ENCODE results near the gene GPI. TPM values are rescaled to one million over a fixed set of nuclear protein-coding genes. Genes with fewer than 3 reads are reported as not detected.
"Not testable (repeated sequence)": the region's sequence is repeated elsewhere in the genome, so short reads cannot be mapped to it uniquely, and the experiment has no call there.

Gene GPI
- total RNA-seq, 2 experiments from 2014 or later, result 542 to 553 TPM

DNA sequence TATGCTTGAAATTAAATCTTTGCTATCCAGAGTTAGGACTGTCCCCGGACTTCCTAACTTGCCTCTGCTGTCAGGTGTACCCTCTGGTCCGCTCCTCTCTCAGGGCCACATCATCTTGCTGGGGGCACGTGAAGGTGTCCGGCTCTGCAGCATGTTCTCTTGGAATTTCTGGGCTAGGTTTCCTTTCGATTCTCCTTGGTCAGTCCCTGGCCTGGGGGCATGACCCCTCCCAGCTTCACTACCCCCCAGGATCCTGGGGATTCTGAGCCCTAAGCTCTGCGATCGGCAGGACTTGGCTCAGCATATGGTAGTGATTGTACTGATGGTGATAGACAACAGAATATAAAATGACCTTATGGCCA lies 5.1 kb upstream of the GPI start:
- H3K4me3 Mint-ChIP-seq, result peak overlapping the region; percentile 80
- CTCF ChIA-PET, result interaction anchor here (0.6 kb wide), 1 partner anchor 25 kb away, joined by 6 read pairs; no protein-coding TSS in a partner anchor
- peak overlapping the region; percentile 93 for H3K27ac Mint-ChIP-seq
- no peaks in the 10 kb centered on the region for H3K36me3 Mint-ChIP-seq (ENCODE audit: low read depth)
- no peak for DNase-seq
- peaks cover 40% of the 10 kb centered on the region for H3K4me1 Mint-ChIP-seq (ENCODE audit: low read depth)
- H3K9me3 Mint-ChIP-seq, result no peaks in the 10 kb centered on the region
- intact Hi-C loops (cut with micrococcal nuclease), result loop anchor here (1.0 to 2.0 kb wide), 5 partner anchors 10 to 641 kb away; no protein-coding TSS in a partner anchor
- no peaks in the 10 kb centered on the region for H3K27me3 Mint-ChIP-seq (ENCODE audit: low read depth)

DNA sequence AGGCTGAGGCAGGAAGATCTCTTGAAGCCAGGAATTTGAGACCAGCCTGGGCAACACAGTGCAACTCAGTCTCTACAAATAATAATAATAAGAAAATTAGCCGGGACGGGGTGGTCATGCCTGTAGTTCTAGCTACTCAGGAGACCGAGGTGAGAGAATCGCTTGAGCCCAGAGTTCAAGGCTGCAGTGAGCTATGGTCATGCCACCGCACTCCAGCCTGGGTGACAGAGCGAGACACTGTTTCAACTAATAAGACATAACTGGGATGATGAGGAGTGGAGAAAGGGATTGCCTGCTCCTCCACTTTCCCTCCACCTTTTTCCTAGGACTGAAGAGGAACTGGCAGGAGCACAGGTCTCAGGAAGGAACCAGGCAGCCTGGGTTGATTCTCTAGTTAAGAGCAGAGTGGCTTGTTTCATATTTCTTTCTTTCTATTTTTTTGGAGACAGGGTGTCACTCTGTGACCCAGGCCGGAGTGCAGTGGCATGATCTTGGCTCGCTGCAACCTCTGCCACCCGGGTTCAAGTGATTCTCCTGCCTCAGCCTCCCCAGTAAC lies 4.6 kb upstream of the GPI start:
- intact Hi-C loops (cut with micrococcal nuclease), result no loop called here
- Mint-ChIP-seq H3K4me3 (peak overlapping the region; percentile 80), H3K9me3 (no peaks in the 10 kb centered on the region), H3K4me1 (ENCODE audit: low read depth) (peaks cover 40% of the 10 kb centered on the region), H3K27ac (peak overlapping the region; percentile 93), H3K27me3 (ENCODE audit: low read depth) (no peaks in the 10 kb centered on the region), H3K36me3 (ENCODE audit: low read depth) (peaks cover under 1% of the 10 kb centered on the region)
- DNase-seq, result no peak
- CTCF ChIA-PET, result no interaction called here

DNA sequence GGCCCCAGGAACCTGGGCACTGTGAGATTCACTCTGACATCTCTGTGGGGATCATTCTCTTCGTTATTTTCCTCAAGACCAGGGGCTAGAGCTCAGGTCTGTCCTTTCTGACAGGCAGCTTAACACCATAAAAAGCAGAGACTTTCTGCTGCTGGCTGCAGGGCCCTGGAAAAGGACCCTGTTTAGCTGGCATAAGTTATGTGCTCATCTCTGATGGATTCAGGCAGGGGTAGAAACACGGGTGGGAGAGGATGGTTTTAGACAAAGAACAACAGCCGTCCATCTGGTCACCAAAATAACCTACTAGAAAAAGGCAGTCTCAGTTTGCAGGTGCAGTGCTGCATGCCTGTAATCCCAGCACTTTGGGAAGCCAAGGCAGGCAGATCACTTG lies 2.3 kb upstream of the GPI start:
- DNase-seq, result no peak
- no peaks in the 10 kb centered on the region for H3K9me3 Mint-ChIP-seq
- no peak overlapping the region for H3K27ac Mint-ChIP-seq
- H3K4me1 Mint-ChIP-seq (ENCODE audit: low read depth), result peaks cover 58% of the 10 kb centered on the region
- H3K36me3 Mint-ChIP-seq (ENCODE audit: low read depth), result peaks cover 20% of the 10 kb centered on the region
- intact Hi-C loops (cut with micrococcal nuclease), result no loop called here
- H3K4me3 Mint-ChIP-seq, result no peak overlapping the region
- CTCF ChIA-PET, result interaction anchor here (2.7 kb wide), 1 partner anchor 16 kb away, joined by 10 read pairs; no protein-coding TSS in a partner anchor
- H3K27me3 Mint-ChIP-seq (ENCODE audit: low read depth), result no peaks in the 10 kb centered on the region

DNA sequence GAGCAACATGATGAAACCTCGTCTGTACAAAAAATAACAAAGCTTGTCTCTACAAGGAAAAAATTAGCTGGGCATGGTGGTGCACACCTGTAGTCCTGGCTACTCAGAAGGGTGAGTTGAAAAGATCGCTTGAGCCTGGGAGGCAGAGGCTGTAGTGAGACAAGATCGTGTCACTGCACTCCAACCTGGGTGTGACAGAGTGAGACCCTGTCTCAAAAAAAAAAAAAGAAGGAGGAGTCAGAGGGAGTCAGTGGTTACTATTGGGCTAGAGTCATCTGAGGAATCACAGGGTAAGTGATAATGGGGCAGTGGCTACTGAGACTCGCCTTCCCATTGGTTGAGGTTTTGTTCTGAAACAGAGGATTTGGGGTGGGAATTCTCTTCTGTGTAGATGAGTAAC lies 1.9 kb upstream of the GPI start:
- Mint-ChIP-seq H3K4me1 (ENCODE audit: low read depth) (peaks cover 55% of the 10 kb centered on the region), H3K4me3 (no peak overlapping the region), H3K27ac (no peak overlapping the region)

DNA sequence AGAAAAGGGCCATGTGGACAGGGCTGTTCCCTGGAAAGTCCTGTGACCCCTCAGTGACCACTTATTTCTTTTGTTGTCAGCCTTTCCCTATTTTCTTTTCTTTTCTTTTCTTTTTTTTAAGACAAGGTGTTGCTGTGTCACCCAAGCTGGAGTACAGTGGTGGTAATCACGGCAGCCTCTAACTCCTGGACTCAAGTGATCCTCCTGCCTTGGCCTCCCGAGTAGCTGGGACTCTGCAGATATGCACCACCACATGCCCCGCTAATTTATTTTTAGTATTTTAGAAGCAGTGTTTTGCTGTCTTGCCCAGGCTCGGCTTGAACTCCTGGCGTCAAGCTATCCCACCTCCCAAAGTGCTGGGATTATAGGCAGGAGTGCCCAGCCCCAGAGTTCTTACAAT lies 1.1 kb upstream of the GPI start:
- intact Hi-C loops (cut with micrococcal nuclease), result loop anchor here (2.0 kb wide), 3 partner anchors 41 to 637 kb away; partner anchors contain the start of genes GRAMD1A, PDCD2L and UBA2
- DNase-seq, result no peak
- Mint-ChIP-seq H3K27me3 (ENCODE audit: low read depth) (no peaks in the 10 kb centered on the region), H3K9me3 (no peaks in the 10 kb centered on the region), H3K4me3 (peak overlapping the region; percentile 94), H3K4me1 (ENCODE audit: low read depth) (peaks cover 49% of the 10 kb centered on the region), H3K36me3 (ENCODE audit: low read depth) (peaks cover 23% of the 10 kb centered on the region), H3K27ac (no peak overlapping the region)
- CTCF ChIA-PET, result interaction anchor here (1.0 to 2.7 kb wide), 2 partner anchors 17 to 68 kb away, joined by 3 to 10 read pairs; no protein-coding TSS in a partner anchor

More for the DNA sequence above, 1.9 kb upstream of the GPI start:
- DNase-seq, result no peak
- H3K27me3 Mint-ChIP-seq (ENCODE audit: low read depth), result no peaks in the 10 kb centered on the region
- CTCF ChIA-PET, result interaction anchor here (2.7 kb wide), 1 partner anchor 17 kb away, joined by 10 read pairs; no protein-coding TSS in a partner anchor
- H3K9me3 Mint-ChIP-seq, result no peaks in the 10 kb centered on the region
- H3K36me3 Mint-ChIP-seq (ENCODE audit: low read depth), result peaks cover 20% of the 10 kb centered on the region
- intact Hi-C loops (cut with micrococcal nuclease), result no loop called here

DNA sequence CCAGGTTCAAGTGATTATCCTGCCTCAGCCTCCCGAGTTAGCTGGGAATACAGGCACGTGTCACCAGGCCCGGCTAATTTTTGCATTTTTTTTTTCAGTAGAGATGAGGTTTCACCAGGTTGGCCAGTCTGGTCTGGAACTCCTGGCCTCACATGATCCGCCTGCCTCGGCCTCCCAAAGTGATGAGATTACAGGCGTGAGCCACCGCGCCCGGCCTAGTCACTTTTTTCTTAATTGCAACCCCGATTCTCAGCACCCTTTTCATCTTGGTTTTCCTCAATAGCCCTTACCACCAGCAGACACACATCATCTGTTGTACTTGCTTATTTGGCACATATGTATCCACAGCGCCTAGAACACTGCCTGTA lies 550 bp upstream of the GPI start:
- peak overlapping the region; percentile 46 for H3K27ac Mint-ChIP-seq
- DNase-seq, result no peak
- no peaks in the 10 kb centered on the region for H3K9me3 Mint-ChIP-seq
- peaks cover 48% of the 10 kb centered on the region for H3K4me1 Mint-ChIP-seq (ENCODE audit: low read depth)
- H3K27me3 Mint-ChIP-seq (ENCODE audit: low read depth), result no peaks in the 10 kb centered on the region
- CTCF ChIA-PET, result interaction anchor here (1.0 to 2.7 kb wide), 3 partner anchors 18 to 67 kb away, joined by 3 to 10 read pairs (median 3); no protein-coding TSS in a partner anchor
- intact Hi-C loops (cut with micrococcal nuclease), result loop anchor here (2.0 kb wide), 3 partner anchors 40 to 636 kb away; partner anchors contain the start of genes GRAMD1A, PDCD2L and UBA2
- peaks cover 27% of the 10 kb centered on the region for H3K36me3 Mint-ChIP-seq (ENCODE audit: low read depth)
- H3K4me3 Mint-ChIP-seq, result peak overlapping the region; percentile 94

DNA sequence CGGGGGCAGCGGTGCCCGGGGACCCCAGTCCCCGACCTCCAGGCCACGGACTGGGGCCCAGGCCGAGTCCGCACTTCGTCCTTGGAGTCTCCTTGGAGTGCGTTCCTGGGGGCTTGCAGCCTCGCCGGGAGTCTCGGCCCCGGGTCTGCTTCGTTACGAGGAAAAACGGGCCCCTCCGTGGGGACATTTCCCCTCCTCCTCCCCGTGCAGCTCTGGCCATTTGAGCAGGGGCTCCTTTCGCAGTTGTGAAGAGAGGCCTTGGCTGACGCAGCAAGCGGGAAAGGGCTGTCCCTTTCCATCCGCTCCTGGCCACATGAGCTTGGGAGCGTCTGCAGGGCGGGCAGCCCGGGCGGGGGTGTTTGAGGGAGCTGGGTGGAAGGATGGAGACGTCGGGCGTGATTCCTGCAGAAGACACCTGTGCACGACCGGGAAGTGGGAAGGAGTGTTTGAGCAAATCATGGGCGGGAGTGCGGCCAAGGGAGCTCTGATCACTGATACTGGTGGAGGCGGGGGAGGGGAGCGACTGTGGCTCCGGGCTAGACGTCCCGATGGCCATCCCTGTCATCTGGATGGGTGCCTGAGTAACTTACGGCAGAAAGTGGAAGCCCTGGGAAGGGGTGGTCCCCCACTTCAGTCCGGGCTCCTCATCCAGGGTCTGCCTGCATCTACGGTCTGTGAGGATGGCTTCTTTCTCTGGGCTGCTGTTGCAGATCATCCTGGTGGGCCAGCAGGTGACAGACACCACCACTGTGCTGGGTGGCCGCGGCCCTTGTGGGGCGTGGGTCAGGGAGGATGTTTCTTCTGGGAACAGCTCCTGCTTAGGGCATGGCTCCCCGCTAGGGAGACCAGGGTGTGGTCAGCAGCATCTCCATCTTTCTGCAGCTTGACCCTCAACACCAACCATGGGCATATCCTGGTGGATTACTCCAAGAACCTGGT lies 736 bp downstream of the GPI start:
- Mint-ChIP-seq H3K36me3 (ENCODE audit: low read depth) (peaks cover 39% of the 10 kb centered on the region), H3K27me3 (ENCODE audit: low read depth) (no peaks in the 10 kb centered on the region), H3K27ac (peak overlapping the region; percentile 74), H3K9me3 (no peaks in the 10 kb centered on the region), H3K4me1 (ENCODE audit: low read depth) (peaks cover 43% of the 10 kb centered on the region), H3K4me3 (peak overlapping the region; percentile 94)
- CTCF ChIA-PET, result interaction anchor here (0.8 to 0.9 kb wide), 2 partner anchors 9 to 11 kb away, joined by 3 read pairs; no protein-coding TSS in a partner anchor
- peak; percentile 39 for DNase-seq
- intact Hi-C loops (cut with micrococcal nuclease), result loop anchor here (2.0 kb wide), 3 partner anchors 39 to 635 kb away; partner anchors contain the start of genes GRAMD1A, PDCD2L and UBA2

DNA sequence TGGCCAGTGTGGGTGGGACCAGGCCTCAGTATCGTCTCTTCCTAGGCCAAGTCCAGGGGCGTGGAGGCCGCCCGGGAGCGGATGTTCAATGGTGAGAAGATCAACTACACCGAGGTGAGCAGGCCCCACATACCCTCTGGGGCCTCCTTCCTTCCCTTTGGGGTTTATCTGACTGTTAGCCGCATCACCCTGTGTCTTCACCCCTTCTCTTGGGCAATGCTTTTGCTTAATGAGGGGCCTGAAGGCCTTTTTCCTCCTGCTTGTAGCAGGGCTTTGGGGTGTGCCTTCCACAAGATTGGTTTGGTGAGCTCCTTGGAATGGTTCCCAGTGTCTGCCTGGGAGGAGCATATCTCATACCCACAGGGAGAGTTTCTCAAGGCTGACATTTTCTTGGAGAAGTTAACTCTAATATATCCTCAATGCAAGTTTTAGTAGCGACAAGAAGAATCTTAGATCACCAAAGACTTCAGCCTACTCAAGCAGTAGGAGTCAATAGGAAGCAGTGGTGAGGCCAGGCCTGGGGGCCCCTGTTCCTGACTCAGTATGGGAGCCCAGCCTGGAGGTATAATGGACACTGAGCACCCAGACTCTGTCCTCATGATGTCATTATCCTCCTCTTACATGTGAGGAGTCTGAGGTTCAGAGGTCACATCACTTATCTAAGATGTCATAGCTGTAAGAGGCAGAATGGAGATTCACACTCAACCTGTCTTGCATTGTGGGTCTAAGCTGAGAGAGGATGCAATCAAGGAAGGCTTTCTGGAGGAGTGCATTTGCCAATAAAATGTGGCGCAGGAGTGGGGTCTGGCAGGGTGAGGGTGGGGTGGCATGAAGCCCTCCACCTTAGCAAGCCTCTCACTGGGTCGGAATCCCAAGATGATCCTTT lies 2.0 kb downstream of the GPI start:
- peaks cover 46% of the 10 kb centered on the region for H3K36me3 Mint-ChIP-seq (ENCODE audit: low read depth)
- intact Hi-C loops (cut with micrococcal nuclease), result no loop called here

DNA sequence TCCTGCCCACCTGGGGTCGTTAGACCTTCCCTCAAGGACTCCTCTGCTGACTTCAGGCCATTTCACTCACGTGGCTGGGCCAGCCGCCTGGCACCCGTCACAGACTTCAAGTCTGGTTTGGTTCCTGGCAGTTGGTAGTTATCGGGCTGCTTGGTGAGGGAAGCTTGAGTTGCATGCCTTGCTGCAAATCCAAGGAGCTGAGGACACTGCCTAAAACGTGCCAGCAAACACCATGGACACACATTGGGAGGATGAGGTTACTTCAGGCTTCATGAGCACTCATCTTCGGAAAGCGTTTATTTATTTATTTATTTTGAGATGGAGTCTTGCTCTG lies 2.6 kb downstream of the GPI start:
- peaks cover 46% of the 10 kb centered on the region for H3K36me3 Mint-ChIP-seq (ENCODE audit: low read depth)
- H3K9me3 Mint-ChIP-seq, result no peaks in the 10 kb centered on the region
- DNase-seq, result no peak
- H3K27me3 Mint-ChIP-seq (ENCODE audit: low read depth), result no peaks in the 10 kb centered on the region
- no peak overlapping the region for H3K4me3 Mint-ChIP-seq
- H3K27ac Mint-ChIP-seq, result no peak overlapping the region
- CTCF ChIA-PET, result no interaction called here
- intact Hi-C loops (cut with micrococcal nuclease), result no loop called here
- peaks cover 49% of the 10 kb centered on the region for H3K4me1 Mint-ChIP-seq (ENCODE audit: low read depth)

More for the DNA sequence above, 2.0 kb downstream of the GPI start:
- Mint-ChIP-seq H3K4me1 (ENCODE audit: low read depth) (peaks cover 49% of the 10 kb centered on the region), H3K27ac (no peak overlapping the region), H3K4me3 (peak overlapping the region; percentile 94), H3K9me3 (no peaks in the 10 kb centered on the region), H3K27me3 (ENCODE audit: low read depth) (no peaks in the 10 kb centered on the region)
- DNase-seq, result no peak
- CTCF ChIA-PET, result no interaction called here

DNA sequence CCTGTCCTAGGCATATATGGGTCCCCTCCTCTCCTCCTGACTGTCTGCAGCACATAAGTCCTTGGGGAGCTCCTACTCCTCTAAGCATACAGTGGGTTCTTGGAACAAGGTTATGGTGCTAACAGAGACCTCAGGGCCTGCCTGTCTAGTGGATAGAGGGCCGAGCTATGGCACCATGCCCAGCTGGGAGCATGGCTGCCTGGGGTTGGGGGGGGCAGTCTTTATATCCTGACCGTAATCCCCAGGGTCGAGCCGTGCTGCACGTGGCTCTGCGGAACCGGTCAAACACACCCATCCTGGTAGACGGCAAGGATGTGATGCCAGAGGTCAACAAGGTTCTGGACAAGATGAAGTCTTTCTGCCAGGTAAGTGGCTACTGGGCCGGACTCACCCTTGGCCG lies 3.3 kb downstream of the GPI start:
- H3K9me3 Mint-ChIP-seq, result no peaks in the 10 kb centered on the region
- H3K36me3 Mint-ChIP-seq (ENCODE audit: low read depth), result peaks cover 46% of the 10 kb centered on the region
- H3K4me3 Mint-ChIP-seq, result no peak overlapping the region
- H3K27me3 Mint-ChIP-seq (ENCODE audit: low read depth), result no peaks in the 10 kb centered on the region
- no peak for DNase-seq
- CTCF ChIA-PET, result no interaction called here
- H3K4me1 Mint-ChIP-seq (ENCODE audit: low read depth), result peaks cover 45% of the 10 kb centered on the region
- intact Hi-C loops (cut with micrococcal nuclease), result no loop called here
- H3K27ac Mint-ChIP-seq, result no peak overlapping the region

DNA sequence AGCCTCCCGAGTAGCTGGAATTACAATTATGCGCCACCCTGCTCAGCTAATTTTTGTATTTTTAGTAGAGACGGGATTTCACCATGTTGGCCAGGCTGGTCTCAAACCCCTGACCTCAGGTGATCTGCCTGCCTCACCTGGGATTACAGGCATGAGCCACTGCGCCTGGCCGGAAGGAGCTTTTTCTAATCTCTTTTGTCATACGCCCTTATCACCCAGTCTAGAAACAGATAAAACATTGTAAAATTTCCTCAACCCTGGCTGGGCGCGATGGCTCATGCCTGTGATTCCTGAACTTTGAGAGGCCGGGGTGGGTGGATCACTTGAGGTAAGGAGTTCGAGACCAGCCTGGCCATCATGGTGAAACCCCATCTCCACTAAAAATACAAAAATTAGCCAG lies 4.2 kb downstream of the GPI start:
- CTCF ChIA-PET; intact Hi-C loops (cut with micrococcal nuclease): not testable (repeated sequence)
- peaks cover 44% of the 10 kb centered on the region for H3K4me1 Mint-ChIP-seq (ENCODE audit: low read depth)

DNA sequence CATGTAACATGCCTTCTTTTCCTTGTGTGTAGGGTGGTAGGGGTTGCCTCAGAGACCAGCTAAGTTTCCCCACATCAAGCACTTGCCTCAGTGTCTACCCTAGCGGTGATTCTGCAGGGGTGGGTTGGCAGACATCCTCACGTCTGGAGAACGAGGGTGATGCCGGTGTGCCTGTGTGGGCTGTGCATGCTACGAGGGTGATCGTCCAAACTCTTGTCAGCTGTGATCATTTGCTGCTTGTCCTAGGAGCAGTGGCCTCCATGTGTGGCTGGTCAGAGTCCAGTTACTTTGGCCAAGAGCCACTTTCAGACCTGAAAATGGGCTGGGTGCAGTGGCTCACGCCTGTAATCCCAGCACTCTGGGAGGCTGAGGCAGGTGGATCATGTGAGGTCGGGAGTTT lies 5.1 kb downstream of the GPI start:
- no peak for DNase-seq
- no peak overlapping the region for H3K27ac Mint-ChIP-seq
- H3K9me3 Mint-ChIP-seq, result no peaks in the 10 kb centered on the region
- no peak overlapping the region for H3K4me3 Mint-ChIP-seq
- intact Hi-C loops (cut with micrococcal nuclease), result no loop called here
- H3K4me1 Mint-ChIP-seq (ENCODE audit: low read depth), result peaks cover 40% of the 10 kb centered on the region
- H3K36me3 Mint-ChIP-seq (ENCODE audit: low read depth), result peaks cover 53% of the 10 kb centered on the region
- H3K27me3 Mint-ChIP-seq (ENCODE audit: low read depth), result no peaks in the 10 kb centered on the region
- CTCF ChIA-PET, result no interaction called here

More for the DNA sequence above, 4.2 kb downstream of the GPI start:
- H3K4me3 Mint-ChIP-seq; H3K27ac Mint-ChIP-seq; H3K27me3 Mint-ChIP-seq (ENCODE audit: low read depth); DNase-seq; H3K9me3 Mint-ChIP-seq: not testable (repeated sequence)
- peaks cover 49% of the 10 kb centered on the region for H3K36me3 Mint-ChIP-seq (ENCODE audit: low read depth)
